Measurements from ENCODE around the gene HECTD2.

DNA sequence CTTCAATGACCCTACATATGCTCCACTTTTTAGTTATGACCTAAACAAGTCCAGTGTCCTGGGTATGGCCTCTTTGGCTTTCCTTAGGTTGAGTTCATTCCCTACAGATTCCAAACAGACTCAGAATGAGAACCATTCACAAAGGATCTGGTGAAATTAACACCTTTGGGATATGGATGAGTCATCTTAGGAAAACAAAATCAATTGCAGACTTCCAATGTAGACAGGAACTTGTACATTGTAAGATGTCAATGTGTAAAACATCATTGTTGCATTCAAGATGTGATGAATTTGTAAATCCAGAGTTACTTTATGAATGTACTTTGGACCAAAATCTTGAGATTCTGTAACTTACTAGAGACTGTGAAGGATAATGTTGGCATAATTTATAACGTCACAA, 43.4 kb upstream of the HECTD2 start:
- TF ChIP-seq, protein P1, sequence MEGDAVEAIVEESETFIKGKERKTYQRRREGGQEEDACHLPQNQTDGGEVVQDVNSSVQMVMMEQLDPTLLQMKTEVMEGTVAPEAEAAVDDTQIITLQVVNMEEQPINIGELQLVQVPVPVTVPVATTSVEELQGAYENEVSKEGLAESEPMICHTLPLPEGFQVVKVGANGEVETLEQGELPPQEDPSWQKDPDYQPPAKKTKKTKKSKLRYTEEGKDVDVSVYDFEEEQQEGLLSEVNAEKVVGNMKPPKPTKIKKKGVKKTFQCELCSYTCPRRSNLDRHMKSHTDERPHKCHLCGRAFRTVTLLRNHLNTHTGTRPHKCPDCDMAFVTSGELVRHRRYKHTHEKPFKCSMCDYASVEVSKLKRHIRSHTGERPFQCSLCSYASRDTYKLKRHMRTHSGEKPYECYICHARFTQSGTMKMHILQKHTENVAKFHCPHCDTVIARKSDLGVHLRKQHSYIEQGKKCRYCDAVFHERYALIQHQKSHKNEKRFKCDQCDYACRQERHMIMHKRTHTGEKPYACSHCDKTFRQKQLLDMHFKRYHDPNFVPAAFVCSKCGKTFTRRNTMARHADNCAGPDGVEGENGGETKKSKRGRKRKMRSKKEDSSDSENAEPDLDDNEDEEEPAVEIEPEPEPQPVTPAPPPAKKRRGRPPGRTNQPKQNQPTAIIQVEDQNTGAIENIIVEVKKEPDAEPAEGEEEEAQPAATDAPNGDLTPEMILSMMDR (IDR thresholded peaks at IDR 0.05 in 2 of 3, conservative IDR thresholded peaks at IDR 0.05 in 1 of 3; ENCODE audit: insufficient read depth in 2 of 3, low read depth in 1 of 3, low read length in 3 of 3), result no peak
- TF ChIP-seq, protein P2, sequence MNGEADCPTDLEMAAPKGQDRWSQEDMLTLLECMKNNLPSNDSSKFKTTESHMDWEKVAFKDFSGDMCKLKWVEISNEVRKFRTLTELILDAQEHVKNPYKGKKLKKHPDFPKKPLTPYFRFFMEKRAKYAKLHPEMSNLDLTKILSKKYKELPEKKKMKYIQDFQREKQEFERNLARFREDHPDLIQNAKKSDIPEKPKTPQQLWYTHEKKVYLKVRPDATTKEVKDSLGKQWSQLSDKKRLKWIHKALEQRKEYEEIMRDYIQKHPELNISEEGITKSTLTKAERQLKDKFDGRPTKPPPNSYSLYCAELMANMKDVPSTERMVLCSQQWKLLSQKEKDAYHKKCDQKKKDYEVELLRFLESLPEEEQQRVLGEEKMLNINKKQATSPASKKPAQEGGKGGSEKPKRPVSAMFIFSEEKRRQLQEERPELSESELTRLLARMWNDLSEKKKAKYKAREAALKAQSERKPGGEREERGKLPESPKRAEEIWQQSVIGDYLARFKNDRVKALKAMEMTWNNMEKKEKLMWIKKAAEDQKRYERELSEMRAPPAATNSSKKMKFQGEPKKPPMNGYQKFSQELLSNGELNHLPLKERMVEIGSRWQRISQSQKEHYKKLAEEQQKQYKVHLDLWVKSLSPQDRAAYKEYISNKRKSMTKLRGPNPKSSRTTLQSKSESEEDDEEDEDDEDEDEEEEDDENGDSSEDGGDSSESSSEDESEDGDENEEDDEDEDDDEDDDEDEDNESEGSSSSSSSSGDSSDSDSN (IDR thresholded peaks at IDR 0.05; ENCODE audit: borderline replicate concordance in 1 of 2, low read depth in 2 of 2, low read length in 2 of 2), result no peak
- TF ChIP-seq CEBPB (tag; IDR thresholded peaks at IDR 0.05) (no peak), ZNF785 (CRISPR knock-in tag; IDR thresholded peaks at IDR 0.05) (no peak), CHCHD3 (CRISPR knock-in tag; IDR thresholded peaks at IDR 0.05) (no peak), SIX5 (IDR thresholded peaks at IDR 0.05; ENCODE audit: borderline replicate concordance in 1 of 2, insufficient read depth in 1 of 2, low read depth in 1 of 2, low read length in 2 of 2) (no peak), YY1 (IDR thresholded peaks at IDR 0.05; ENCODE audit: borderline replicate concordance in 1 of 3, control insufficient read depth in 1 of 3, extremely low read depth in 1 of 3, insufficient read depth in 3 of 3, insufficient read length in 1 of 3, insufficient replicate concordance in 2 of 3, low read depth in 1 of 3, low read length in 2 of 3) (no peak), EP300 (IDR thresholded peaks at IDR 0.05; ENCODE audit: low read length) (no peak)
- TF ChIP-seq, protein P3, sequence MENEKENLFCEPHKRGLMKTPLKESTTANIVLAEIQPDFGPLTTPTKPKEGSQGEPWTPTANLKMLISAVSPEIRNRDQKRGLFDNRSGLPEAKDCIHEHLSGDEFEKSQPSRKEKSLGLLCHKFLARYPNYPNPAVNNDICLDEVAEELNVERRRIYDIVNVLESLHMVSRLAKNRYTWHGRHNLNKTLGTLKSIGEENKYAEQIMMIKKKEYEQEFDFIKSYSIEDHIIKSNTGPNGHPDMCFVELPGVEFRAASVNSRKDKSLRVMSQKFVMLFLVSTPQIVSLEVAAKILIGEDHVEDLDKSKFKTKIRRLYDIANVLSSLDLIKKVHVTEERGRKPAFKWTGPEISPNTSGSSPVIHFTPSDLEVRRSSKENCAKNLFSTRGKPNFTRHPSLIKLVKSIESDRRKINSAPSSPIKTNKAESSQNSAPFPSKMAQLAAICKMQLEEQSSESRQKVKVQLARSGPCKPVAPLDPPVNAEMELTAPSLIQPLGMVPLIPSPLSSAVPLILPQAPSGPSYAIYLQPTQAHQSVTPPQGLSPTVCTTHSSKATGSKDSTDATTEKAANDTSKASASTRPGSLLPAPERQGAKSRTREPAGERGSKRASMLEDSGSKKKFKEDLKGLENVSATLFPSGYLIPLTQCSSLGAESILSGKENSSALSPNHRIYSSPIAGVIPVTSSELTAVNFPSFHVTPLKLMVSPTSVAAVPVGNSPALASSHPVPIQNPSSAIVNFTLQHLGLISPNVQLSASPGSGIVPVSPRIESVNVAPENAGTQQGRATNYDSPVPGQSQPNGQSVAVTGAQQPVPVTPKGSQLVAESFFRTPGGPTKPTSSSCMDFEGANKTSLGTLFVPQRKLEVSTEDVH (IDR thresholded peaks at IDR 0.05; ENCODE audit: low read depth, partially characterized antibody), result no peak

All from K562 (cell line).